PC-9 (cell line): ENCODE data around the gene STAG2. TPM values are rescaled to one million over a fixed set of nuclear protein-coding genes. Genes with fewer than 3 reads are reported as not detected.

Experiments
- BruUV-seq: library from RNA; stranded (reverse); fragments of 400-500 nt; replicated peaks from 2 replicates; lab custom pipeline; 2021; lab: Mats Ljungman, UMichigan
- CTCF ChIA-PET: fragments of 300-600 bp; sonication (Branson Sonifier 250); formaldehyde crosslinking; loops from one replicate; lab custom pipeline; 2022; ENCODE audit warnings: antibody characterized with exemption; lab: Charles Lee
- POLR2A ChIA-PET: fragments of 300-600 bp; sonication (Branson Sonifier 250); formaldehyde crosslinking; loops from one replicate; lab custom pipeline; 2022; ENCODE audit warnings: antibody characterized with exemption; ENCODE audit not compliant: unreplicated experiment; lab: Charles Lee
- DNase-seq, 2 experiments: peaks; one replicate each; pipeline versions ENCODE4 v3.0.0 to v3.0.0-alpha.2; 2015 to 2022; ENCODE audit warnings: mixed read lengths in 1 of 2
- H2AFZ ChIP-seq: fragments of 200-600 bp; sonication (generic); 2 replicates; pipeline ENCODE4 v1.8.1; 2017; ENCODE audit warnings: antibody characterized with exemption
- H3F3A ChIP-seq: fragments of 200-600 bp; sonication (generic); 2 replicates; pipeline ENCODE4 v1.8.1; 2017; ENCODE audit warnings: antibody characterized with exemption, mild to moderate bottlenecking, low read depth; ENCODE audit not compliant: insufficient read depth
- H3K27ac ChIP-seq: fragments of 200-600 bp; sonication (generic); 2 replicates; pipeline ENCODE4 v1.6.1; 2016; ENCODE audit warnings: mixed run types
- H3K27me3 ChIP-seq: fragments of 200-600 bp; sonication (generic); 2 replicates; pipeline ENCODE4 v1.6.1; 2016; ENCODE audit warnings: low read depth, mixed run types; ENCODE audit not compliant: insufficient read depth
- H3K36me3 ChIP-seq: fragments of 200-600 bp; sonication (generic); 2 replicates; pipeline ENCODE4 v1.6.1; 2016; ENCODE audit warnings: low read depth, mixed run types
- H3K4me1 ChIP-seq: fragments of 200-600 bp; sonication (generic); replicated peaks from 2 replicates; pipeline ENCODE4 v1.6.1; 2016; ENCODE audit warnings: mixed run types; ENCODE audit not compliant: insufficient read depth
- H3K4me2 ChIP-seq: fragments of 200-600 bp; sonication (generic); 2 replicates; pipeline ENCODE4 v1.6.1; 2017; ENCODE audit warnings: mixed run types
- H3K4me3 ChIP-seq: fragments of 200-600 bp; sonication (generic); 2 replicates; pipeline ENCODE4 v1.6.1; 2016; ENCODE audit warnings: mixed run types
- H3K79me2 ChIP-seq: fragments of 200-600 bp; sonication (generic); 2 replicates; pipeline ENCODE4 v1.6.1; 2017; ENCODE audit warnings: low read depth, mixed run types
- H3K9me2 ChIP-seq: fragments of 200-600 bp; sonication (generic); 2 replicates; pipeline ENCODE4 v1.8.1; 2017; ENCODE audit warnings: mild to moderate bottlenecking; ENCODE audit not compliant: insufficient read depth
- H3K9me3 ChIP-seq: fragments of 200-600 bp; sonication (generic); 2 replicates; pipeline ENCODE4 v1.8.1; 2016; ENCODE audit warnings: low read depth; ENCODE audit not compliant: insufficient read depth
- H4K20me1 ChIP-seq: fragments of 200-600 bp; sonication (generic); 2 replicates; pipeline ENCODE4 v1.8.1; 2017; ENCODE audit not compliant: insufficient read depth
- EZH2 ChIP-seq: fragments of 200-600 bp; sonication (generic); IDR thresholded peaks from 2 replicates; pipeline ENCODE4 v1.8.0; 2017; ENCODE audit warnings: antibody characterized with exemption, low read depth
- intact Hi-C: fragments of 100-400 bp; cut with micrococcal nuclease; formaldehyde crosslinking; loops from one replicate; pipeline ENCODE4 v1.10.0; 2022; ENCODE audit not compliant: unreplicated experiment
- total RNA-seq: library from RNA; stranded (reverse); gene quantifications from 2 replicates; pipeline ENCODE4 v1.2.3, GENCODE V29; 2021
- TF ChIP-seq, protein P1 (sequence below): fragments of 200-600 bp; sonication (generic); conservative IDR thresholded peaks from 2 replicates; pipeline ENCODE4 v1.6.1; 2017; ENCODE audit warnings: mixed run types, antibody characterized with exemption, mild to moderate bottlenecking, moderate library complexity

The STAG2 gene
- total RNA-seq, 1 experiment from 2014 or later = 108 TPM

DNA sequence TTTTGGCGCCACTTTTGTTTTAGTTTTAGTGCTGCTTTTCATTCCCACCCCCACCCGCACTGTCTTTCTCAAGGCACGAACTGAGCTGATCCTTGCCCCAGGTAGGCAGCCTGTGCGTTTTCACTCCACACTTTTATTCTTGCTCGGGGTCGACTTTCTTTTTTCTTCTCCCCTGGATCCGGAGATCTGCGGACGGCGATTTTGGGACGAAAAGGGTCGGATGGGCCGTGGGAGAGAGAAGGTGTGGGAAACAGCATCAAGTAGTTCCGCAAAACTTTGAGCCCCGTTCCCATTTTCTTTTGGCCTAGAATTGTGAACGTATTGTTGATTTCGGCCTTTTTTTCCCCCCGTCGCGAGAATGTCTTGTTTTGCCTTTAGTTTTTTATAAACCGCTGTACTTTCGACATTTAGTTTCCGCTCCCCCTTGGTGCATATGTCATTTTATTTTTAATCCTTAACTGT is 531 bp downstream of the STAG2 start:
- BruUV-seq = no TSS peak

DNA sequence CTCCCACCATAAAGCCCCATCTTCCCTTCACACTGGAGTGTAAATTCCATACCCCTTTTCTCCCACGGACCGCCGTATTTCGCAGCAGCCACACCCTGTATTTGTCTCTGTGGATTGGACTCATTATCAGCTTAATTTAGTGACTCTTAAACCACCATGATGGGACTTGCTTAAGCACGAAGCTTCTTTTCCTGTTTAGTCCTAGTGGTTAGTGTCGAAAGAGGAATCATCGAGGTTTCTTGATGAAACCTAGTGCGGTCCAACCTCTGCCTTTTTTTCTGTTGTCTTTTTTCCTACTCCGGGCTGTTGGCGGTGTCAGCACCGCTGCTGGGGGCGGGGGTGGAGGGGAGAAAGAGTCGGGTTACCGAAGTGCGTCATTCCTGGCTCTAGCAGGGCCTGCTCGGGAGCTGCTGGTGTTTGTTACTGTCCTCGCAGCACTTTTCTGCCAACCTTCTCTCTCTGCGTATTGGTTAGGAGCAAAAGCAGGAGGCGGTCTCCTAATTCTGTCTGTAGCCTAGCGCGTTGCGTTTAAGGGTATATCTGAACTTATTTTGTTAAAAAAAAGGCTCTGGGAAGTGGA is 1.4 kb downstream of the STAG2 start:
- Histone ChIP-seq H3K4me1 (peaks cover 33% of the 10 kb centered on the region), H4K20me1 (peaks cover 33% of the 10 kb centered on the region), H3F3A (peaks cover 16% of the 10 kb centered on the region; the same call in 1 of the 2 replicates), H3K9me3 (no peaks in the 10 kb centered on the region), H3K79me2 (peaks cover 71% of the 10 kb centered on the region), H2AFZ (0 out of 2 replicates have a peak overlapping the region, but pooled peaks have one; percentile 37), H3K27me3 (no peaks in the 10 kb centered on the region), H3K9me2 (no peaks in the 10 kb centered on the region), H3K4me3 (peak overlapping the region; percentile 79), H3K4me2 (peak overlapping the region; percentile 88), H3K27ac (peak overlapping the region; percentile 95), H3K36me3 (no peaks in the 10 kb centered on the region; the same call in 1 of the 2 replicates)
- POLR2A ChIA-PET = interaction anchor here (0.5 to 0.6 kb wide), 2 partner anchors 101 to 103 kb away, joined by 3 to 6 read pairs; partner anchors contain the start of gene XIAP
- CTCF ChIA-PET = interaction anchor here (0.6 kb wide), 1 partner anchor 105 kb away, joined by 4 read pairs; no protein-coding TSS in a partner anchor
- intact Hi-C loops = loop anchor here (2.0 to 10.0 kb wide), 6 partner anchors 54 to 442 kb away; no protein-coding TSS in a partner anchor
- peak; percentile 92 to 93 for DNase-seq
- TF ChIP-seq, protein P1, sequence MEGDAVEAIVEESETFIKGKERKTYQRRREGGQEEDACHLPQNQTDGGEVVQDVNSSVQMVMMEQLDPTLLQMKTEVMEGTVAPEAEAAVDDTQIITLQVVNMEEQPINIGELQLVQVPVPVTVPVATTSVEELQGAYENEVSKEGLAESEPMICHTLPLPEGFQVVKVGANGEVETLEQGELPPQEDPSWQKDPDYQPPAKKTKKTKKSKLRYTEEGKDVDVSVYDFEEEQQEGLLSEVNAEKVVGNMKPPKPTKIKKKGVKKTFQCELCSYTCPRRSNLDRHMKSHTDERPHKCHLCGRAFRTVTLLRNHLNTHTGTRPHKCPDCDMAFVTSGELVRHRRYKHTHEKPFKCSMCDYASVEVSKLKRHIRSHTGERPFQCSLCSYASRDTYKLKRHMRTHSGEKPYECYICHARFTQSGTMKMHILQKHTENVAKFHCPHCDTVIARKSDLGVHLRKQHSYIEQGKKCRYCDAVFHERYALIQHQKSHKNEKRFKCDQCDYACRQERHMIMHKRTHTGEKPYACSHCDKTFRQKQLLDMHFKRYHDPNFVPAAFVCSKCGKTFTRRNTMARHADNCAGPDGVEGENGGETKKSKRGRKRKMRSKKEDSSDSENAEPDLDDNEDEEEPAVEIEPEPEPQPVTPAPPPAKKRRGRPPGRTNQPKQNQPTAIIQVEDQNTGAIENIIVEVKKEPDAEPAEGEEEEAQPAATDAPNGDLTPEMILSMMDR = no peak
- TF ChIP-seq EZH2 = no peak
- TSS peak; percentile 28 for BruUV-seq

More for the DNA sequence above, 531 bp downstream of the STAG2 start:
- DNase-seq = no peak
- ChIA-PET POLR2A (interaction anchor here (0.6 kb wide), 1 partner anchor 102 kb away, joined by 3 read pairs; the partner anchor contains the start of gene XIAP), CTCF (interaction anchor here (0.6 to 0.7 kb wide), 2 partner anchors 230 to 723 kb away, joined by 6 to 12 read pairs; no protein-coding TSS in a partner anchor)
- TF ChIP-seq, protein P1 = no peak
- TF ChIP-seq EZH2 = no peak
- Histone ChIP-seq H3F3A (peaks cover 16% of the 10 kb centered on the region; the same call in 1 of the 2 replicates), H3K27me3 (no peaks in the 10 kb centered on the region), H4K20me1 (peaks cover 32% of the 10 kb centered on the region), H3K36me3 (no peaks in the 10 kb centered on the region), H3K4me1 (peaks cover 33% of the 10 kb centered on the region), H2AFZ (peak overlapping the region; percentile 37), H3K27ac (peak overlapping the region; percentile 95), H3K4me2 (peak overlapping the region; percentile 88), H3K79me2 (peaks cover 62% of the 10 kb centered on the region), H3K9me2 (no peaks in the 10 kb centered on the region), H3K4me3 (peak overlapping the region; percentile 79), H3K9me3 (no peaks in the 10 kb centered on the region)
- intact Hi-C loops = loop anchor here (2.0 to 10.0 kb wide), 6 partner anchors 55 to 443 kb away; no protein-coding TSS in a partner anchor

DNA sequence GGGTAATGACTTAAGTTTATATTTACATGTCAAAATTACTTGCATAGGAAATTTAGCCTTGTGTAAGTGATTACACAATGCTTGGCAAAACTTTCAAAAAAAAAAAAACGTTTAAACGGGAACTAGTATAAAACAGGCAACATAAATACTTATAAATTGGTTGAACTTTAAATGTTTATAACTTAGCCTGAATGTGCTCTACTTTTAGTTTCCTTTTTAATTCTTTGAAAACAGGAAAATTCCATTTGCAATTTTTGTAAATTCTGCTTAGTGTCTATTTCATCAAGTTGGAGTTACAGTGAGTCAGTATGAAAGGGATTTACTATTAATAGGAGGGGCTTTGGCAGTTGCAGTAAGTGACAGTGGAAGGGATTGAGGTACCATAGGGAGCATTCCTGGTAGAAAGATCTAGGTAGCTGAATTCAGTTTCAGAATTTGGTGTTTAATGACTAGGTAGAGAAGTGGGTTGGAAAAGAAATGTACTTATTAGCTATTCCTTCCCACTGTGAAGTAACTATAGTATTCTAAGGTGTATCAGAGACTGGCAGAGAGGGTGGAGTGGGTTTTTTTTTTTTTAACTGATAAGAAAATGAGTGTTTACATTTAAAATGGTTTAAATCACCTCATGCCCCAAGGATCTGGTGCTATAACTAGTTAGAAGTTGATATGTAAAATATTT is 2.8 kb downstream of the STAG2 start:
- Histone ChIP-seq H3K36me3 (no peaks in the 10 kb centered on the region; the same call in 1 of the 2 replicates), H3K4me1 (peaks cover 22% of the 10 kb centered on the region), H3K9me3 (no peaks in the 10 kb centered on the region), H3K4me2 (peak overlapping the region; percentile 88), H3K9me2 (no peaks in the 10 kb centered on the region), H2AFZ (no peak overlapping the region), H3K79me2 (peaks cover 85% of the 10 kb centered on the region), H3K4me3 (peak overlapping the region; percentile 79), H3F3A (peaks cover 20% of the 10 kb centered on the region; the same call in 1 of the 2 replicates), H3K27me3 (no peaks in the 10 kb centered on the region), H4K20me1 (peaks cover 44% of the 10 kb centered on the region), H3K27ac (peak overlapping the region; percentile 95)
- ChIA-PET CTCF (no interaction called here), POLR2A (no interaction called here)
- BruUV-seq = no TSS peak
- DNase-seq = no peak
- TF ChIP-seq, protein P1 = no peak
- TF ChIP-seq EZH2 = no peak
- intact Hi-C loops = loop anchor here (5.0 to 10.0 kb wide), 5 partner anchors 53 to 441 kb away; no protein-coding TSS in a partner anchor
